Posterior cingulate gyrus (tissue), 11 donors: ENCODE results near the gene COIL.
A peak's percentile ranks its signal among the peaks of the same experiment; 100 is the strongest.
"Not testable (repeated sequence)": the region's sequence is repeated elsewhere in the genome, so short reads cannot be mapped to it uniquely, and the experiment has no call there.

ENCODE experiments used
- DNase-seq, 10 donors: peaks; one replicate each; pipeline versions ENCODE4 v3.0.0 to v3.0.0-alpha.2; 2020 to 2021; ENCODE audit warnings: mixed read lengths in 3 of 10
- intact Hi-C: fragments of 100-400 bp; cut with DNase I; formaldehyde crosslinking; loops from one replicate; pipeline ENCODE4 v1.15.1; 2023

COIL gene

DNA sequence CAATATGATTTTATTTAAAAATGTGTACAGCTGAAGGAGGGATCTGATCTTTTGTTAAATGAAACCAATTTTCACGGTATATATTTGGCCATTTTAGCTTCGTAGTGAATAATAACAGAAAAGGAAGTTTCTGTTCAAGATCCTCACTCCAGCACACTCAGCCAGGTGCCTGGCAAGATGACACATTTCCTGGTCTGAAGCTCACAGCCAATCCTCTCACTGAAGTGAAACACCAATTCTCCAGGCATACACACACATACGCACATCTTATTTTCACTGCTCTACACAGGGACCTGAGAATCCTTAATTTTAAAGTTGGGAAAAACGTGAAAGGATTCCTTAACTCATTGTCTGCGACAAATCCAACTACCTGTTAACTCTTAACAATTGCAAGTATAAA lies 22.6 kb downstream of the COIL start:
- DNase-seq, intact Hi-C loops: not testable (repeated sequence)

DNA sequence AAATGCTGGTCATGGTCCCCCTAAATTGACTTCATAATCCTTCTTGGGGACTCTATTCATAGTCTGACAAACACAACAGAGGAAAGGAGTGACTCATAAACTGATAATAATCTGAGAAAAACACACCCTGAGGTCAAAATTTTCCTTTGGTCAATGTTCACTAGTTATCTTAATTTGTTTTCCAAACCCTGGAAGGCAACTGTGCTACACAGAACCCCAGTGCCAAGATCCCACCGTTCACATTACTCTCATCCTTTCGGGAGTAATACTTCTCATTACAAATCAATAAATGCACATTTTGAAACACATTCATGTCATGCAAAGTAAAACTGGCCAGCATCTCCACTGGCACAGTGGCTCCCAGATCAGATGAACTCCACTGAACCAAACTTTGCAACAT lies 23.2 kb downstream of the COIL start:
- intact Hi-C loops: no loop called here
- DNase-seq: no peak

DNA sequence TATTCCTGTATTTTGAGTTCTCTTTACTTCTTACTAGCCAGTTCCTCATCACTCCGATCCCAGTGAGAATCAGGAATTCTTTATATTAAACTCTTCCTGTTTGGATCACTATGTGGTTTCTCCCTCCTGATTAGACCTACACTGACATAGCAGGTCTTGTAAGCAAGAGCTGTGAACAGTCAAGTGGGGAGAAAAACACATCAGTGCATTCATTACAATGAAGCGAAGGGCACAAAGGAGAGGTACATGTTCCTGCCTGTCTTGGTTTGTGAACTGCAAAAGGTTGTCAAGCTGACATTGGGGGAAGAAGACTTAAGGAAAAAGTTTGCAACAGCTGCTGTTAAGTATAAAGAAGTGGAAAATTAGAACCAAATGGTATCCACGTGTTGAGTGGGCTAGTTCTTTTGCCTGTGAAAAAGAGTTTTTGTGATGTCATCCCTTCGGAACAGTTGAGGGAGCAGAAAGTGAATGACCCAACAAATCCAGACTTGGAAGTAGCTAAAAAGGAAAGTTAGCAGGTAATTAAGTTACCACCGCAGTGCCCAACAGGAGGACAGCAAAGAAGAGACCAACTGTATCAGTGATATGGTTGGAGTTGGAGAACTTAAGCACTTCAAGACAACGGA lies 24.0 kb downstream of the COIL start:
- no peak for DNase-seq
- intact Hi-C loops: no loop called here

DNA sequence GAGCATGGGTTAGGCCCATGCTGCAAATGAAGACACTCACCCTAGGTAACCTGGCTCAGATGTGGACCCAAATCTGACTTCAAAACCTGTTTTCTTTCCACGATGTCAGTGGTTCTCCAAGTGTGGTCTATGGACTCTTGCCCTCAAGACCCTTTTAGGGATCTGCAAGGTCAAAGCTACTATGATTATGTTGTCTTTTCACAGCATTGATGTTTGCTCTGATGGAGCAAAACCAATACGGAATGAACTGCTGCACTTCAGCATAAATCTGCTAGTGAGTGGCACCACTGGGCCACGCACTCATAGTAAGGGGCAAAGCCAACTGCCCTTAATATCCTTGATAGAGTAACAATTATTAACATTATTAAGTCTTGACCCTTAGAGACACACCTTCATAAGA lies 25.4 kb downstream of the COIL start:
- DNase-seq: no peak
- intact Hi-C loops: no loop called here

DNA sequence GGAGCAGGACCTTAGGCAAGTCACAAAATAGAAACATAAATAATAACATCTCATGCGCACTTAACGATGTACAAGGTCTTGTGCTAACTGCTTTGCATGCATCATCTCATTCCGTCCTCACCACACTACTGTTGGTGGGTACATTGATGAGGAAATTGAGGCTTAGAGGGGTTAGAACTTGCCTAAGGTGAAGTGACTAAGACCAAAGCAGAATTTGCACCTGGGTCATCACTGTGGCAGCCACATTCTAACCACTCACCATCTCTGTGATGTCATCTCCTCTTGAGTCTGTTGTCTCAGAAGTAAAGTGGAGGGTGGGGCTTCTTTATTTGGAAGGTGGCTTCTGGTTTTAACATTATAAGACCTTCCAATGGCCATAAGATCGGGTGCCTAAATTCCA lies 26.6 kb downstream of the COIL start:
- intact Hi-C loops: no loop called here
- no peak for DNase-seq

DNA sequence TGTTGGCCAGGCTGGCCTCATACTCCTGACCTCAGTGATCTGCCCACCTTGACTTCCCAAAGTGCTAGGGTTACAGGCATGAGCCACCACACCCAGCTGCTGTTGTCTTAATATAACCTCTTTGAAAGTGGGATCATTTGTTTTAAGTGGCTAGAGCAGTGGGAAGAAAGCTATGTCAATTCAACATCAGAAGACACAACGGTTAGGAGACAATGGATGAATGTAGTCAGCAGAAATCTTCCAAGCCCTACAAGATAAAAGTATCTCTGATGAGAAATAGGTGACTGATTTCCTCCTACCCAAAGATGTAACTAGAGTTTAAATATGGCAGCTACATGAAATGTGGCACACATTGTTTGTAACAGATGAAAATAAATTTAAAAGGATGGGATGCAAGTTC lies 27.0 kb downstream of the COIL start:
- no peak for DNase-seq
- intact Hi-C loops: no loop called here

DNA sequence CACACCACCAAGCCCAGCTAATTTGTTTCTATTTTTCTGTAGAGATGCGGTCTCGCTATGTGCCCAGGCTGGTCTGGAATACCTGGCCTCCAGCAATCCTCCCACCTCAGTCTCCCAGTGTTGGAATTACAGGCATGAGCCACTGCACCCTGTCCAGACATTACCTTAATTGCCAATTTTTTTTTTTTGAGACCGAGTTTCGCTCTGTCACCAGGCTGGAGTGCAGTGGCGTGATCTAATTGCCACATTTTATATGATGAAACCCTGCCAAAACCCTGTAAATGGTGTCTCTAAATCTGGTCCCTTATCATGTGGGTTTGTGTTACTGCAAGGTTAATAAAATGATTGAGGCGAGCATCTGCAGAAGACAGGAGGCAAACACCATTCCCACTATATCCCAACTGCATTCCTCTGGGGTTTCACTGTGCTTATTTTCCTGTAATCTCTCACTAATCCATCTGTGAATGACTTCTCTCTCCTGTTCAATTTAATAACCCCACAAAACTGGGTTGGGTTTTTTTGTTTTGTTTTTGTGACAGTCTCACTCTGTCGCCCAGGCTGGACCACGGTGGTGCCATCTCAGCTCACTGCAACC lies 27.6 kb downstream of the COIL start:
- intact Hi-C loops: no loop called here

DNA sequence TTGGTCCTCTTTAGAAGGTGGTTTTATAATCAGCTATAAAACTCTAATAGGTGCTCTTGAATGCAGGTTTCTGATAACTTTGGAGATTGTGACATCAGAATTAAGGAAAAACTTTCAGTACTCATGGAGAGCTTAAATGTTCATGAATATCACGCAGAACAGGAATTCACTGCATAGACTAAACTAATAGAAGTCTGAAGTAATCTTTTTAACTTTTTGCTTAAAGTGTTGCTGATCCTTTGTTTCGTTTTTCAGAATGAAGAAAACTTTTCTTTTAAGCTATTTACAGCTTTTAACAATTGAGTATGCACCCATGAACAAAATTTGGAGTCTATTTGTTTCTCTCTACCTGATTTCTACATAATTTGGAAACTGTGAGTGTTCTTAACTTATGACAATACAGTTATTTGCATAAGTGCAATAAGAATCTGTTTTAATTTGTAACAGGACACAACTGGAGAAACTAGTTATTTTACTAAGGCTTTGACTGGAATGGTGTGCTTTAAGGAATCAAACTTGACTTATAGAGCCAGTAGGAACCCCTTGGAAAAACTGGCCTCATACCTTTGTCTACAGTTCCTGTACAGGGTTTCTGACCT lies 30.0 kb downstream of the COIL start:
- no peak for DNase-seq
- intact Hi-C loops: no loop called here

More for the DNA sequence above, 27.6 kb downstream of the COIL start:
- no peak for DNase-seq

DNA sequence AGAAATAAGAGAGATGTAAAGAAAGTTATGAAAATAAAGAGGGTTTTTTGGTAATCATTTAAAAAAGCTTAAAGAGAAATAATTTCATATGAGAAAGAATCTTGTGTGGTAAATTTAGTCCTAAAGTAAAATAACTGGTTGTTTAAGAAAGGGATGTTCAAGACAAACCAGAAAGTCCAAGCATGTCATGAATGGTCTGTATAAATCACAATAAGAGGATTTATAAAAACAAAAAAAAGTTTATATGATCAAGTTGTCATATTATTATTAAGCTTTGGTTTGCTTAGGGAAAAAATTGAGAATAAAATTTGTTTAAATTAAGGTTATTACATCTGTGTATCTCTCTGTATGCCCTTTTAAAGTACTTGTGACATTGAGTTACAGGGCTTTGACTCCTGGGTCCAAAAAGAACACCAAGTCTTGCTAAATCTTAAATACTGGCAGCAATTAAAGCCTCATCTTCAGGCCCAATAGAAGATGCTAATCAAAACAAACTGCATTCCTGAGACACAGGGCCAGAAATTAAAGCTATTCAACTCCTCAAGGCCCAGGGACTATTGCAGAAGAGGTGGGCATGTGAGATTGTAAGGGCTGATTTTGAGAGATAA lies 31.4 kb downstream of the COIL start:
- intact Hi-C loops: no loop called here
- DNase-seq: no peak

DNA sequence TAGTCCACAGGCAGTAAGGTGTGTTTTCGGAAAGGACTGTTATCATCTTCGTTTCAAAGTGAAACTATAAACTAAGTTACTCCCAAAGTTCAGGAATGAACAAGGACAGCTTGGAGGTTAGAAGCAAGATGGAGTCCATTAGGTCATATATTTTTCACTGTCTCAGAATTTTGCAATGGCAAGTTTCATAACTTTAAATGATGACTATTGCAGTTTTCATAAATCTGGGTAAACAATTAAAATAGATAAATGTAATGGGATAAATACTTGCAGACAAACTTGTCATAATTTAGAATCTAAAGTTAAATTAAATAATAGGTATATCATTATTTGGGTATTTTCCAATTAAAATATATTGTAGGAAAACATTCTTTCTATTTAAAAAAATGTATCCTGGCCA lies 32.3 kb downstream of the COIL start:
- no peak for DNase-seq
- intact Hi-C loops: no loop called here

DNA sequence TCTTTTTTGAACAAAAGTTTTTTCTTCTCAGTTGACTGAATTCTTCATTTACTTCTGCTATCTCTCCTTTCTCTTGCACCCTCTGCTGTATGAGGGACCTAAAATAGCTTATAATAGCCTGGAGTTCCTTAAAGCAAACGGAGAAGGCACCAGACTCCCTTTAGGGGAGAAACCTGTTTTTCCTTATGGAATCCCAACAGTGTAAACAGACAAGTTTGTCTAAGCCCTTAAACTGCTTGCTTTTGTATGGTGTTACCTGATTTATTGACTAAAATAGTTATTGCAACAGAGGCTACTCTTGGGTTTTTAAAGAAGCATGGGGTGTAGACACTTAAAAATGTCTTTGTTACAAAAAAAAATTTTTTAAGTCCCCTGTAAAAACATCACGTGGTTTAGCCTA lies 34.1 kb downstream of the COIL start:
- intact Hi-C loops: no loop called here

DNA sequence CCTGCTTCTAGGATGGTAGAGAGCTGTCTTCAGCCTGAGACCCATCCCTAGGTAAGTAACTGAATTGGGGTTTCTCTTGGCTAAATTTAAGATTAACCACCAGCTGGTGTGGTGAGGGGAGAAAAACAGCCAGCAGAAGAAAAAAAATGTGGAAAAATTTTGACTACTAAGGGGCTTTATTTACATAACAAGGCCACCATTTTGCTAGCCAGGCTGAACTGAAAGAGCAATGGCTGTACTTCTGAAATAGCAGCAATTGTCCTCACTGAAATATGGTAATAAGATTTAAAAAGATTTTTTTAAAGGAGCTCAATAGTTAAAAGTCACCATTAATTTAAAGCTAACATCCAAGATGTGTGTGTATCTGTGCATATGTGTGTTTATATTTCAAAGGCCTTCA lies 34.6 kb downstream of the COIL start:
- intact Hi-C loops: no loop called here

More for the DNA sequence above, 34.1 kb downstream of the COIL start:
- no peak for DNase-seq

DNA sequence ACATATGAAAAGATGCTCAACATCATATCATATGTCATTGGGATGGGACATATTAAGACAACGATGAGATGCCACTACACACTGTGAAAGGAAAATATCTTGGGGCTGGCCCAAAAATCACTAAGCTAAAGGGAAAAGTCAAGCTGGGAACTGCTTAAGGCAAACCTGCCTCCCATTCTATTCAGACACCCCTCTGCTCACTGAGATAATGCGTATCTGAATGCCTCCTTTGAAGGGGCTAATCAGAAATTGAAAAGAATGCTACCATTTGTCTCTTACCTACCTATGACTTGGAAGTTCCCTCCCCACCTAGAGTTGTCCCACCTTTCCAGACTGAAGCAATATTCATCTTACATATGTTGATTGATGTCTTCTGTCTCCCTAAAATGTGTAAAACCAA lies 35.8 kb downstream of the COIL start:
- intact Hi-C loops: no loop called here
- no peak for DNase-seq

More for the DNA sequence above, 34.6 kb downstream of the COIL start:
- DNase-seq: no peak

DNA sequence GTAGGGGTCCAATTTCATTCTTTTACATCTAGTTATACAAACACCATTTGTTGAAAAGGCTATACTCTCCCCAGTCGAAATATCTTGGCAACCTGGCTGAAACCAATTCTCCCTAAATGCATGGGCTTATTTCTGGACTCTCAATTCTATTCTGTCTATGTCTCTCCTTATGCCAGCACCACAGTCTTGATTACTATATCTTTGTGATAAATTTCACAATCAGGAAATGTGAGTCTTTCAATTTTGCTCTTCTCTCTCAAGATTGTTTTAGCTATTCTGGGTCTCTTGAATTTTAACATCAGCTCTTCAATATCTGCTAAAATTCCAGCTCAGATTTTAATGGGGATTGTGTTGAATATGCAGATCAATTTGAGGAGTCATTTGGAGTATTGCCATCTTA lies 41.1 kb downstream of the COIL start:
- intact Hi-C loops: no loop called here
- DNase-seq: no peak

DNA sequence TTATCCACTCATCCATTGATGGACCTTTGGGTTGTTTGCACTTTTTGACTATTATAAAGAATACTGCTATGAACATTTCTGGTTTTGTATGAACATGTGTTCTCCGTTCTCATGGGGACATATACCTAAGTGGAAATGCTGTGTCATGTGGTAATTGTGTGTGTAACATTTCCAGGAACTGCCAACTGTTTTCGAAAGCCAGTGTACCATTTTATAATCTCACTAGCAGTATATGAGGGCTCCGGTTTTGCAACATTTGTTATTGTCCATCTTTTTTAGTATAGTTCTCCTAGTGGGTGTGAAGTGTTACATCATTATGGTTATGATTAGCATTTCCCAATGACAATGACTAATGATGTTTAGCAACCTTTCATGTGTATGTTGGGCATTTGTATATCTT lies 41.9 kb downstream of the COIL start:
- intact Hi-C loops: no loop called here
- DNase-seq: no peak

DNA sequence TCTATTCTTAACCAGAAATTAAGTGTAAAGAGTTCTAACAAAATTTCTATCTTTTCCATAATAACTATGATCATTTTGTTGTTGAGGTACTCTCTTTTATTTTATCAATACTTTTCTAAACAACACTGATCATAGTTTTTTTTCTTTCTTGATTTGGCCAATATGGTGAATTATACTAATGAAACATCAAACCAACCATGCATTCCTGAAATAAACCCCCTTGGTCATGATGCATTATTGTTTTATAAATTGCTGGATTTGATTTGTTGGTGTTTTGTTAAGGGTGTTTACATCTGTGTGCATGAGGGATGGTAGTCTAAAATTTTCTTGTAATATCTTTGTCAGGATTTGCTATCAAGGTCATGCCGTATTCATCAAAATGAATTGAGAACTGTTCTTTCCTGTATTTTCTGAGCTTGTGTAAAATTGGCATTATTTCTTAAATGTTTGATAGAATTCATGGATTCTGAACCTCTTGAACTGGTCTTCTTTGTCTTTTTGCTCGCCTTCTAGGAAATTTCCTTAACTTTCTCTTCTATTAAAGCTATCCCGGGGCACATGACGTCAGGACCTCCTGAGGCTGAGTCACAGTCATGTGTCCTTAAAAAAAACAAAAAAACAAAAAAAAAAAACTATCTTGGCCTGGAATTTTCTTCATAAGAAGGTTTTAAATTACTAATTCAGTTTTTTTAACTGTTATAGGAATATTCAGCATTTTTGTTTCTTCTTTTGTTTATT lies 43.1 kb downstream of the COIL start:
- no peak for DNase-seq
- intact Hi-C loops: no loop called here

DNA sequence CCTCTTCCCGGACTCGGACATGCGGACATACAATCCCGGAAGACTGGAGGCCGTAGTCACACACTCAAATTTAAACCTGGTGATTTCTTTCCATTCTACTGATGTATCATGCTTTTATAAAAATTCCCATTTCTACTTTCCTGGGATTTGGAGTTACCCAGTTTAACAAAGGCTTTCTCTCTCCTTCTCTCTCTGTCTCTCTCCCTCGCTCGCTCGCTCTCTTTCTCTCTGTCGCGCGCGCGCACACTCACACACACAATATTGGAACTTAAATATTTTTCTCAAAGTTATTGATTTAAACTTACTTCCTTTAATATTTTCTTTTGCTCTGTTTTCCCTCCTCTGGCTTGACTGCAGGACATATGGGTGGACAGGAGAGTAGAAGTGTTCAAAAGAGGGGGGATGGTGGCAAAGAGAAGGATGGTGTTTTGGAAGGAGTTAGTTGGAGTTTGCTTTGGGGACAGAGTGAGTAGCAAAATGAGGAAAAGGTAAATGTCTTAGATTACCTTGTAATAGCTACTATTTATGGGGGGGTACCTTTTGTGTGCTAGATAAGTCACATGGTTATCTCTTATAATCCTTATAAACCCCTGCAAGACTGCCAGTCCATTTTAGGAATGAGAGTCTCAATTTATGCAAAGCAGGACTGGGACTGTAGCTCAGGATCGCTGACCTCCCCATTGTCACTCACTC lies 46.1 kb downstream of the COIL start:
- no peak for DNase-seq

DNA sequence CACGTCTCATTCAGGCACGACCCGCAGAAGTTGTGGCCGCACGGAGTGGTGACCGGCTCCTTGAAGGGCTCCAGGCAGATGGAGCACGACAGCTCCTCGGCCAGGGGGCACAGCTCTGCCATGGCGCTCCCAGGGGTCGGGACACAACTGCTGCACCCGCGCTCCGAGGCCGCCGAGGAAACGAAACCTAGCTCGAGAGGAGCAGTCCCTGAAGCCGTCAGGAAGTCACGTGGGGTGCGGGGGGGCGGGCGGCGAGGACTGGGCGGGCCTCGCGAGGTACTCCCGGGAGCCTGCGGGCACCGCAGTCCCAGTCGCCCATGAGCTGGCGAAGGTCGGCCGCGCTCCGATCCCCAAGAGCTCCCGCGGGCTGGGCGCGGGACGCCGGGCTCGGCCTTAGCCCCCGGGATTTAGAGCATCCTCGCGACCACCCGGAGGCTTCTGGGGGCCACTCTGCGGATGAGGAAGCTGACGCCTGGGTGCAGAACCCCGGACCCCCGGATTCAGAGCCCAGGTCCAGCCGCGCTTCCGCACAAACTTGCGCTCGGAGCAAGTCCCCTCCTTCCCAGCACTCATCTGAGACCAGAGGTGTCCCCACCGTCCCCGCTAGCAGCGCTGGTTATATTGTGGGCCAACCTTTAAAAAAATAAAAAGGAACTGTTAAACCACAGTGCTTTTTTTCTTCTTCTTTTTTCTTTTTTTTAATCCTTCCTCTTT lies 46.8 kb downstream of the COIL start, which contains the start of gene TRIM25:
Gene TRIM25, minus strand, starts transcription at position 183 of the 714 bp plus-strand sequence. Its CDS starts 61 bp downstream, at position 122.
- intact Hi-C loops: no loop called here

More for the DNA sequence above, 46.1 kb downstream of the COIL start:
- intact Hi-C loops: no loop called here

DNA sequence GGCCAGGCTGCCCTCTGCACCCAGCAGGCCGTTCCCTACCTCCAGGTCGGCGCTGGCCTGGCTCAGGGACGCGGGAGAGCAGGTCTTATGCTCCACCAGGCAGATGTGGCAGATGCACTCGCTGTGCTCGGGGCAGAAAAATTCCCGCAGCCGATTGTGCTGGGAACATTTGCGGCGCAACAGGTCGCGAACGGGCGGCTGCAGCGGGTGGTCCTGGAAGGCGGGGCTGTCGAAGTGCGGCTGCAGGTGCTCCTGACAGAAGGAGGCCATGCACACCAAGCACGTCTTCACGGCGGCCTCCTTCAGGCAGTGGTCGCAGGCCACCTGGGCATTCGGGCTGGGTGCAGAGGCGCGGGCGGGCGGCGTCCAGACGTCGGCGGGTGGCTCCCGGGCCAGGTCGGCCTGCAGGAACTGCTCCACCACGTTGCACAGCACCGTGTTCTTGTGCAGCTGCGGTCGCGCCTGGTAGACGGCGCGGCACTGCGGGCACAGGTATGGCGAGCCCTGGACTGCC lies 47.4 kb downstream of the COIL start:
- DNase-seq: peak in 5 of 10 donors; percentile 10 to 85 (median 81)

More for the DNA sequence above, 46.8 kb downstream of the COIL start, which contains the start of gene TRIM25:
- peak; percentile 63 to 95 (median 80) for DNase-seq

DNA sequence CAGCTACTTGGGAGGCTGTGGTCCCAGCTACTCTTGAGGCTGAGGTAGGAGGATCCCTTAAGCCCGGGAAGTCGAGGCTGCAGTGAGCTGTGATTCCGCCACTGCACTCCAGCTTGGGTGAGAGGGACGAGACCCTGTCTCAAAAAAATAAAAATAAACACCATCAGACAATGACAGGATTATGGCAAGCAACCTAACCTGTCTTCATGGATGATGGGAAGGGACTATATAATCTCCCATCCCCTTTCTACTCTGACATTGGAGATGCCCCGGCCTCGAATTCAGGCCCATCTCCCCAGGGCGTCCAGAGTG lies 47.9 kb downstream of the COIL start:
- DNase-seq: peak in 1 of 10 donors; percentile 20
- intact Hi-C loops: no loop called here

More for the DNA sequence above, 47.4 kb downstream of the COIL start:
- intact Hi-C loops: no loop called here
